HG03097 (cell line): ENCODE measurements around the gene SMC3.

Experiments used
- ATAC-seq: cut with Tn5 transposase; IDR thresholded peaks from one replicate; pipeline ENCODE4 v1.9.1; 2021; ENCODE audit not compliant: unreplicated experiment, low FRiP score

The SMC3 gene

GRCh38 chr10:110643035-110643652 is 75.6 kb downstream of the SMC3 start:
- ATAC-seq = no peak

- no peak for ATAC-seq
Observed at GRCh38 chr10:110643653-110644597, 76.4 kb downstream of the SMC3 start, which contains the start of gene RBM20. TSS of gene RBM20 (plus strand) at chr10:110644336. CDS start at chr10:110644455, 119 bp downstream.

DNA sequence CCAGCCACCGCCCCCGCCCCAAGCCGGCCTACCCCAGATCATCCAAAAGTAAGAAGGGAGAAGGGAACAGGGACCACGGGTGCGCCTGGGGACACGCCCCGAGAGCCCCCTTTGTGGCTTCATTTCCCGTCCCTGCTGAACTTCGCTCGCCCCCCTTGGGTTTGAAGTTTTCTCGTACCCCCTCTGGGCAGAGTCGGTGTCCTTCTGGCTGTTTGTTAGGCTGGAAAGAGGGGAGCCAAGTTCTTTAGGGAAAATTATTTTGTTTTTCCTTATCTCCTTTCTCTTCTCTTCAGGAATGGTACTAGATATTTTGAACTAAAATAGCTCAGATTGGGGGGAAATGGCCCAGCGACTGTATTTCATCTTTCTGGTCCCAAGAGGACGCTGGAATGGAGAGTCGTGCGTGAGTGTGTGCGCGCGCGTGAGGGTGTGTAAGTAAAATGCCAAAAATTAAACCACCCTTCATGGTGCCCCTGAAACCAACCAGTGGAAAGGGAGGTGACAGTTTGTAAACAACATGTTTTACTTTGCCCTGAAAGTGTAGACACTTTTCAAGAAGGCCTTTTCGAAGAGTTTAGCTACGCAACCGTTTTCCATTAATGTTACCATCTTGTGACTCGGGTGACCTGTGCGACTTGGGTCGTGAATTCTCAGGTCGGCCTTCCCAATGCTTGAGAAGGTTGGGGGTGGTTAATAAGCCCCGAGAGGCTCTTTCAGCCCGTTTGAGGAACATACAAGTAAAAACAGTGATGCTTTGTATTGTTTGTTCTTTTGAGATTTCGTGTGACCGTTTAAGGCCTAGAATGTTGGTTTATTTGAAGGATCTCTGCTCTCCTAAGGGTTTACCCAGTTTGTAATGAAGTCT is 77.3 kb downstream of the SMC3 start:
- no peak for ATAC-seq

- ATAC-seq = no peak
Observed at GRCh38 chr10:110646417-110647135, 79.1 kb downstream of the SMC3 start.

- ATAC-seq = no peak
Observed at GRCh38 chr10:110647136-110647430, 79.6 kb downstream of the SMC3 start.

- ATAC-seq = no peak
Observed at GRCh38 chr10:110648692-110649346, 81.3 kb downstream of the SMC3 start.

- ATAC-seq = no peak
Observed at GRCh38 chr10:110649347-110650264, 82.1 kb downstream of the SMC3 start.

DNA sequence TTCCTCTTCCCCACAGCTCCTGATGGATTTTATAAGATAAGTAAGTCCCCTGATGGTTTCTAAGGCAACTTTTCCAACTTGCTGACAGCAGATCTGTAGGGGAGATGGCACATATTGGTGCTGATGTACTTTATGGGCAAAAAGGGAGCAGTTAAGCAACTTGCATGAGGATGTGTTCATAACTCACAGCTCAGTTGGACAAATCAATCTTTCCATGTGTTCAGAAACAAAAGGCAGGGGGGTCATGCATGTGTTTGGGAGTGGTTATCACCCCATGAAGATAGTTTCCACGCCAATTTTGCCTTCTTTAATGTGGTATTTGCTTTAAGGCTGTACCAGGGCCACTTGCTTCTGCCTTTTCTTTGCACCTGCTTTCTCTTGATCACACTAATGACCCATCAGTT is 82.8 kb downstream of the SMC3 start:
- ATAC-seq = no peak

DNA sequence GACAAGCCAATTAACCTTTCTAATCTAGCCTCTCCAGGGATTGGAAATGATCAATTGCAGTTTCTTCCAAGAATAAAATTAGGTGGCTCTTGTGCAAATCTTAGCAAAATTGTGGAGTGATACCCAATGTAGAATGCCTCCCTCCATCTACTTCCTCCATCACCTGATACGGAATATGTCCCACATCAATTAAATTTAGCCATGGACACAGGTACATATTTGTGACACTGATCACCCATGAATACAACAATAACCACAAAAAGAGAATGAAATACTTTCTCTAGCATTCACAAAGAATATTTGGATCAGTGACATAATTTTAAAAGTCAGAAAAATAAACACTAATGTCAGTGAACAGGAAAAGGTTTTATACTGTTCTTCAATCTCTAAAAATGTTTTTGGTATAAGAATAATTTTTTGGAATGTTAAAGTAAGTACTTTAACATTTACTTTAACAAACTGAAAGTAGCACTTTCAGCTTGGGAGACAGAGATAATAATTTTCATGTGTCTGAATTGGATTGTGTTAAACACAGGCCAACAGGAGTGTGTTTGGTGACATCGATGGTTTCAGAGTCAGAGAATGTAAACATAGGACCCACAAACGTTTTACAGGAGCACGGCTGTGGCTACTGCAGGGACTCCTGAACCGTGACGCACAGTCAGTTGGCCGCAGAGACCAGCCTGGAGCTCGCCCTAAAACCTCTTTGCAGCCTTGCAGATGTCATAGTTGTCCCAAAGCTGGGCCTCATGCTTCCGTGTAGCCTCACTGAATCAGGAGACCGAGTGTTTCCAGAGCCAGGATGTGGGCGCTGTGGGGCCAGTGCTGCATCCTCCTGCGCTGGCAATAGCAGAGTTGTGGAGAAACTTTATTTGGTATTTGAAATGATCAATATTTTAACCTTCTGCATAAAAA is 83.8 kb downstream of the SMC3 start:
- ATAC-seq = peak; percentile 90

GRCh38 chr10:110652475-110653118 is 85.1 kb downstream of the SMC3 start:
- ATAC-seq = no peak
